Hematopoietic multipotent progenitor cell treated with erythropoietin and hydrocortisone succinate and interleukin-3 and kit ligand, for 4 days (in vitro differentiated cells): ENCODE data around the gene MPZL3.

Experiments
- DNase-seq: peaks from one replicate; pipeline ENCODE4 v3.0.0-alpha.2; 2015

Gene MPZL3

GRCh38 chr11:118251858-118252652 is at the start of gene MPZL3:
TSS of gene MPZL3 (minus strand) at chr11:118252365. CDS start at chr11:118252294, 71 bp downstream.
- peak; percentile 93 for DNase-seq

GRCh38 chr11:118301600-118302195 is 49.5 kb upstream of the MPZL3 start:
- no peak for DNase-seq

GRCh38 chr11:118295815-118296454 is 43.8 kb upstream of the MPZL3 start:
- peak; percentile 63 for DNase-seq

- DNase-seq = peak; percentile 44
These were observed 43.0 kb upstream of the MPZL3 start for GRCh38 chr11:118295199-118295598.

- no peak for DNase-seq
These were observed 41.9 kb upstream of the MPZL3 start for GRCh38 chr11:118294053-118294452.

- DNase-seq = peak; percentile 9
These were observed 39.4 kb upstream of the MPZL3 start for GRCh38 chr11:118291477-118292135.

GRCh38 chr11:118290923-118291322 is 38.8 kb upstream of the MPZL3 start:
- peak; percentile 75 for DNase-seq

GRCh38 chr11:118289401-118289800 is 37.2 kb upstream of the MPZL3 start:
- no peak for DNase-seq

- DNase-seq = no peak
These were observed 34.8 kb upstream of the MPZL3 start for GRCh38 chr11:118287006-118287405.

GRCh38 chr11:118286545-118286944 is 34.4 kb upstream of the MPZL3 start:
- no peak for DNase-seq

GRCh38 chr11:118283756-118284350 is 31.7 kb upstream of the MPZL3 start:
- peak; percentile 64 for DNase-seq

- DNase-seq = no peak
These were observed 31.0 kb upstream of the MPZL3 start for GRCh38 chr11:118283037-118283636.

GRCh38 chr11:118282606-118283005 is 30.4 kb upstream of the MPZL3 start:
- peak; percentile 57 for DNase-seq

- no peak for DNase-seq
These were observed 29.1 kb upstream of the MPZL3 start for GRCh38 chr11:118281284-118281683.

GRCh38 chr11:118277312-118277711 is 25.1 kb upstream of the MPZL3 start:
- DNase-seq = no peak

GRCh38 chr11:118276422-118276821 is 24.3 kb upstream of the MPZL3 start:
- no peak for DNase-seq

GRCh38 chr11:118275176-118275575 is 23.0 kb upstream of the MPZL3 start:
- no peak for DNase-seq

GRCh38 chr11:118274186-118274585 is 22.0 kb upstream of the MPZL3 start:
- DNase-seq = no peak

GRCh38 chr11:118272001-118272400 is 19.8 kb upstream of the MPZL3 start:
- DNase-seq = no peak

- no peak for DNase-seq
These were observed 15.3 kb upstream of the MPZL3 start for GRCh38 chr11:118267486-118267885.

GRCh38 chr11:118265954-118266353 is 13.8 kb upstream of the MPZL3 start:
- DNase-seq = no peak
